GM10248 (cell line): ENCODE results near the gene SRL.
"Not testable (repeated sequence)": the region's sequence is repeated elsewhere in the genome, so short reads cannot be mapped to it uniquely, and the experiment has no call there.

ENCODE experiments used
- CTCF ChIA-PET: fragments of 300-600 bp; sonication (Branson Sonifier 250); formaldehyde crosslinking; extraction: SDS; loops from one replicate; lab custom pipeline; 2021; ENCODE audit warnings: antibody characterized with exemption; lab: Yijun Ruan, JAX
- POLR2A ChIA-PET: fragments of 350-650 bp; sonication (Branson Sonifier 250); formaldehyde crosslinking; extraction: SDS; loops from one replicate; lab custom pipeline; 2020; ENCODE audit warnings: antibody characterized with exemption; lab: Yijun Ruan, JAX
- DNase-seq: peaks from one replicate; pipeline ENCODE4 v3.0.0; 2012; ENCODE audit errors: extremely low spot score
- CTCF ChIP-seq: IDR thresholded peaks from 2 replicates; pipeline ENCODE4 v1.5.1; 2012; ENCODE audit warnings: mild to moderate bottlenecking, low read depth; ENCODE audit errors: extremely low read depth, missing control alignments, control extremely low read depth

SRL gene

DNA sequence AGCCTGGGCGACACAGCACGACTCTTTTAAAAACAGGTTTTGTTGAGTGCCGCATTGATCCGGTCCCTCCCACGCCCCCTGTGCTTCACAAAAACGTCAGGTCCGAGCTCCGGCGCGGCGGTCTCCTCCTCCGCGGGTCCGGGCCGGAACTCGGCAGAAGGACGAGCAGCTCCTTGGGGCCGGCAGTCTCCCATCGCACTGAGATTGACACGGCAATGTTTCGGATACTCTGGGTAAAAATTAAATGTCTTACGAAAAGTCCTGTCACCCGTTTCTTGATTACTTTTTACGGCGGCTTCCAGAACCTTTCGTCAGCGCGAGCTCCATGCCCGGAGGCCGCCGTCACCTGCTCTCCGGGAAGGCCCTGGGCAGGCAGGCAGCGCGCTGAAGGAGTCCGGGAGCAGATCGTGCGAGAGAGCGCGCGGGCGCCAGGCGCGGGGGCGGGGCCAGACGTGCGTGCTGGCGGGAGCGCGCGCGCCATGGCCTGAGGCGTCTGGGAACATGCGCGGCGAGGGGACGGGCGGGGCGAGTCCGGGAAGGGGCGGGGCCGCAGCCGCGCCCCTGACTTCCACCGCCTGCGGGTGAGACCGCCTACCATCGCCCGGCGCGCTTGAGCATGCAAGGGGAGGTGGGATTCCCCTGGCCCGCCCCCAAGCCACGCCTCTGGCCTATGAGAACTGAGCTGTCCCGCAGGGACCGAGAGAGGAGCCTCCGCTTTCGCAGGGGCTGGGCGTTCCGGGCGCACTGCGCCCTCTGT, 11.7 kb upstream of the SRL start:
- CTCF ChIA-PET, result interaction anchor here (0.7 to 5.3 kb wide), 65 partner anchors 13 to 1195 kb away, joined by 3 to 103 read pairs (median 4); partner anchors contain the start of genes CORO7, HMOX2, PAM16 and SRL
- POLR2A ChIA-PET, result interaction anchor here (0.5 to 1.7 kb wide), 8 partner anchors 13 to 515 kb away, joined by 3 to 8 read pairs (median 3); partner anchors contain the start of genes CREBBP and TFAP4
- TF ChIP-seq CTCF, result no peak
- peak; percentile 99 for DNase-seq

GRCh38 chr16:4253012-4253393, 11.1 kb upstream of the SRL start:
- POLR2A ChIA-PET, result interaction anchor here (0.6 to 1.7 kb wide), 5 partner anchors 13 to 516 kb away, joined by 3 to 8 read pairs (median 3); partner anchors contain the start of genes CREBBP and TFAP4
- CTCF ChIA-PET, result interaction anchor here (0.8 to 5.3 kb wide), 40 partner anchors 12 to 727 kb away, joined by 3 to 103 read pairs (median 7); partner anchors contain the start of genes PAM16, SRL and TFAP4
- not testable (repeated sequence) for DNase-seq

GRCh38 chr16:4249530-4250308, 7.8 kb upstream of the SRL start:
- no peak for DNase-seq
- ChIA-PET POLR2A (no interaction called here), CTCF (interaction anchor here (1.1 to 1.2 kb wide), 2 partner anchors 59 to 72 kb away, joined by 3 to 4 read pairs; no protein-coding TSS in a partner anchor)
- TF ChIP-seq CTCF, result no peak

DNA sequence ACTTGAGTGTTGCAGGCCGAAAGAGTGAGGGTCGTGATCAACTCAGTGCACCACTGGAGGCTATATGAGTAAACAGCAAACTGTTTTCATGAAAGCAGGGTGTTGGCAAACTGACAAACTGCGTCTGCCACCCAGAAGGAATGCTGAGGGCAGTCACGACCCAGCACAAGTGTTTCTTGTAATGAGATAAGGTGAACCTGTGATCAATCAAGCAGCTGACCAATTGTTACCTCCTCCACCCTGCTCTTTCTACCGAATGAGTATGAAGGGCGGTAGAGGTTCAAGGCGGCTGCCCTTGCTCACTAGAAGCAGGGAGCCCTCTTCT, 5.5 kb upstream of the SRL start:
- POLR2A ChIA-PET, result no interaction called here
- no peak for DNase-seq
- TF ChIP-seq CTCF, result no peak
- CTCF ChIA-PET, result no interaction called here

- CTCF ChIA-PET, result no interaction called here
These were observed 5.0 kb upstream of the SRL start for GRCh38 chr16:4246777-4247459.

DNA sequence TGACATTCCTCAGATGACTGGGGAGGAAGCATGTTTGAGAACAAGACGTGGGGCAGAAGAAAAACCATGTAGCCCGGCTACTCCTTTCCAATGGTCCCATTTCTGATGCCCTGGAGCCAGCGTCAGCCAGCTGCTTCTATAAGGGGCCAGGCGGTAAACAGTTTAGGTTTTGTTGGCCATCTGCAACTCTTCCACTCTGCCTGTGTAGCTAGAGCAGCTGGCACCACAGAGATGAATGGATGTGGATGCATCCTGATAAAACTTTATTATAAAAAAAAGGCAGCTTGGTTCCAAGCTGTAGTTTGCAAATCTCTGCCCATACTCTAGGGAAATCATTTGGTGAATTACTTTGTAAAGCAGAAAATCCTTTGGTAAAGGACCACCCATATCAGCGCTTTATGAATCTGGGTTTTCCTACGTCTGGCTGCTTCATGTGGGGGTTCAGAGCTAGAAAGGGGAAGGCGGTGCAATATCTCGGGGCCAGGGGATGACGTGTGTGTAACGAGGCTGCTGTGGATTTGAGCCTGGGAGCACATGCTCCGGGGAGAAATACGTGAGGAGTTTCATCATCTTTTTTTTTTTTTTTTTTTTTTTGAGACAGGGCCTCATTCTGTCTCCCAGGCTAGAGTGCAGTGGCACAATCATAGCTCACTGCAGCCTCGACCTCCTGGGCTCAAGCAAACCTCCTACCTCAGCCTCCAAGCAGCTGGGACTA, 3.4 kb upstream of the SRL start:
- TF ChIP-seq CTCF, result no peak
- POLR2A ChIA-PET, result no interaction called here
- CTCF ChIA-PET, result interaction anchor here (10.8 kb wide), 1 partner anchor 9 kb away, joined by 70 read pairs; no protein-coding TSS in a partner anchor
- no peak for DNase-seq

More at GRCh38 chr16:4246777-4247459, 5.0 kb upstream of the SRL start:
- TF ChIP-seq CTCF, result no peak
- DNase-seq, result no peak
- POLR2A ChIA-PET, result interaction anchor here (0.6 kb wide), 1 partner anchor 8 kb away, joined by 3 read pairs; no protein-coding TSS in a partner anchor
